SK-N-SH (cell line): ENCODE measurements around the gene GPX2.

Experiments
- CTCF ChIP-seq: fragments of 200-600 bp; sonication (generic); IDR thresholded peaks from 2 replicates; pipeline ENCODE4 v1.6.1; 2017; ENCODE audit warnings: antibody characterized with exemption, mild to moderate bottlenecking, moderate library complexity
- EP300 ChIP-seq, 2 experiments: IDR thresholded peaks; 2 replicates each; pipeline versions ENCODE4 v1.4.0 to v1.6.1; 2012; ENCODE audit warnings: borderline replicate concordance in 1 of 2, low read depth in 1 of 2, low read length in 1 of 2
- MAX ChIP-seq: IDR thresholded peaks from 2 replicates; pipeline ENCODE4 v1.4.0; 2012; ENCODE audit warnings: low read depth
- PBX3 ChIP-seq: IDR thresholded peaks from 2 replicates; pipeline ENCODE4; 2012
- REST ChIP-seq: IDR thresholded peaks from 2 replicates; pipeline ENCODE4 v1.6.1; 2012; ENCODE audit warnings: mild to moderate bottlenecking, low read depth, low read length, moderate library complexity

- TF ChIP-seq REST (no peak), MAX (no peak), EP300 (IDR thresholded peaks at IDR 0.05; ENCODE audit: borderline replicate concordance in 1 of 2, low read depth in 1 of 2, low read length in 1 of 2) (no peak), CTCF (no peak), PBX3 (no peak)
Measured at GRCh38 chr14:64968651-64969050, 26.1 kb upstream of the GPX2 start.
